Skin of body (tissue), 3 donors: Measurements from ENCODE around the gene FOXF2. TPM values are rescaled to one million over a fixed set of nuclear protein-coding genes. Genes with fewer than 3 reads are reported as not detected.

Experiments
- DNase-seq: peaks from one replicate; lab custom pipeline; 2025; lab: John Stamatoyannopoulos, UW
- small RNA-seq: library from RNA; depleted of rRNA; stranded (forward); fragments of <200 nt; gene quantifications from one replicate; pipeline ENCODE3, GENCODE V24; 2014; ENCODE audit warnings: low replicate concordance
- total RNA-seq: library from RNA; depleted of rRNA; stranded (reverse); fragments of >200 nt; gene quantifications from one replicate; pipeline ENCODE4 v1.2.3, GENCODE V29; 2014

The FOXF2 gene
- total RNA-seq, 1 donor from 2014 or later = 0.59 TPM

DNA sequence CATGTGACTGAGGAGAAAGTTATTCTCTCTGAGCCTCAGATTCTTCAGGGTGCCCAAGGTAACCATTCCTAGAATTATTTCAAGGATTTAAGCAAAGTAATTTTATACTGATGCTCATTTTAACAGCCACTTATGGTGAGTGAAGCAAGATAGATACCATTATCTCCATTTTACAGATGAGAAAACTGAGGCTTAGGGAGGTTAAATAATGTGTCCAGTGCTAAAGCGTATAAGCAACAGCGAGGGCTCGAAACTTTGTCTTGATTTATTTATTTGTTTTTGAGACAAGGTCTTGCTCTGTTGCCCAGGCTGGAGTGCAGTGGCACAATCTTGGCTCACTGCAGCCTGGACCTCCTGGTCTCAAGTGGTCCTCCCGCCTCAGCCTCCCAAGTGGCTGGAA is 53.6 kb downstream of the FOXF2 start:
- DNase-seq = no peak

Small RNAs within 50 kb of the gene (small RNA-seq; reads per million reads assigned to genes)
- gene MIR6720 = not detected

Other genes starting within 250 kb of the FOXF2 start
- gene FOXQ1, start 77.5 kb upstream of the FOXF2 start, total RNA-seq = 2.2 TPM
- 15.3 TPM for gene FOXC1, start 220.3 kb downstream of the FOXF2 start, total RNA-seq